ENCODE results near the gene SYNDIG1.

Gene SYNDIG1

GRCh38 chr20:24469116-24469893 is at the start of gene SYNDIG1:
Gene SYNDIG1, plus strand, starts transcription at chr20:24469629. Its CDS starts 73,469 bp downstream, at chr20:24543098.
- DNase-seq, result no peak

GRCh38 chr20:24419786-24420185 is 49.6 kb upstream of the SYNDIG1 start:
- DNase-seq, result no peak

GRCh38 chr20:24420567-24420966 is 48.9 kb upstream of the SYNDIG1 start:
- no peak for DNase-seq

GRCh38 chr20:24421071-24421470 is 48.4 kb upstream of the SYNDIG1 start:
- no peak for DNase-seq

- DNase-seq, result no peak
These were observed 47.2 kb upstream of the SYNDIG1 start for GRCh38 chr20:24422091-24422760.

- no peak for DNase-seq
These were observed 45.8 kb upstream of the SYNDIG1 start for GRCh38 chr20:24423390-24424313.

- DNase-seq, result no peak
These were observed 43.8 kb upstream of the SYNDIG1 start for GRCh38 chr20:24425523-24426135.

- DNase-seq, result no peak
These were observed 38.0 kb upstream of the SYNDIG1 start for GRCh38 chr20:24431279-24432045.

- no peak for DNase-seq
These were observed 37.4 kb upstream of the SYNDIG1 start for GRCh38 chr20:24432046-24432442.

GRCh38 chr20:24436160-24436559 is 33.3 kb upstream of the SYNDIG1 start:
- DNase-seq, result no peak

GRCh38 chr20:24437196-24438082 is 32.0 kb upstream of the SYNDIG1 start:
- DNase-seq, result no peak

GRCh38 chr20:24438331-24438730 is 31.1 kb upstream of the SYNDIG1 start:
- no peak for DNase-seq

- no peak for DNase-seq
These were observed 29.6 kb upstream of the SYNDIG1 start for GRCh38 chr20:24439737-24440387.

GRCh38 chr20:24441661-24442060 is 27.8 kb upstream of the SYNDIG1 start:
- DNase-seq, result no peak

GRCh38 chr20:24442909-24443308 is 26.5 kb upstream of the SYNDIG1 start:
- DNase-seq, result no peak

- DNase-seq, result no peak
These were observed 26.0 kb upstream of the SYNDIG1 start for GRCh38 chr20:24443436-24443835.

GRCh38 chr20:24444526-24445190 is 24.8 kb upstream of the SYNDIG1 start:
- no peak for DNase-seq

- no peak for DNase-seq
These were observed 23.8 kb upstream of the SYNDIG1 start for GRCh38 chr20:24445510-24446170.

GRCh38 chr20:24446811-24447210 is 22.6 kb upstream of the SYNDIG1 start:
- DNase-seq, result no peak

Data from CD4-positive, alpha-beta T cell treated with Interleukin-21 for 1 hour (primary cell).